Measurements from ENCODE around the gene SULT1E1.

DNA sequence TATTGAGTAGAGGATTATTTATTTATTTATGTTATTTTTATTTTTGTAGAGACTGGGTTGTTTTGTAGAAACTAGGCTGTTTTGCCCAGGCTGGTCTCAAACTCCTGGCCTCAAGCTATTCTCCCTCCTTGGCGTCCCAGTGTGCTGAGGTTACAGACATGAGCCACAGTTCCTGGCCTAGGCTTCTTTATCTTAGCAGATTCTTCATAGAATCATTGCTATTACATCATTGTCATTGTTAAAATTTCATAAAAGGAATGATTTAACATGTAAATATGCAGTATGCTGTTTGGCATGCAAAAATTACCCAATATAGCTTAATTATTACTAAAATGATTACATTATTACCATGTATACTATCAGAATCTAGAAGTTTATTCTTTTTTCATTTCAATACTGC is 24.2 kb downstream of the SULT1E1 start:
- TF ChIP-seq, protein P1, sequence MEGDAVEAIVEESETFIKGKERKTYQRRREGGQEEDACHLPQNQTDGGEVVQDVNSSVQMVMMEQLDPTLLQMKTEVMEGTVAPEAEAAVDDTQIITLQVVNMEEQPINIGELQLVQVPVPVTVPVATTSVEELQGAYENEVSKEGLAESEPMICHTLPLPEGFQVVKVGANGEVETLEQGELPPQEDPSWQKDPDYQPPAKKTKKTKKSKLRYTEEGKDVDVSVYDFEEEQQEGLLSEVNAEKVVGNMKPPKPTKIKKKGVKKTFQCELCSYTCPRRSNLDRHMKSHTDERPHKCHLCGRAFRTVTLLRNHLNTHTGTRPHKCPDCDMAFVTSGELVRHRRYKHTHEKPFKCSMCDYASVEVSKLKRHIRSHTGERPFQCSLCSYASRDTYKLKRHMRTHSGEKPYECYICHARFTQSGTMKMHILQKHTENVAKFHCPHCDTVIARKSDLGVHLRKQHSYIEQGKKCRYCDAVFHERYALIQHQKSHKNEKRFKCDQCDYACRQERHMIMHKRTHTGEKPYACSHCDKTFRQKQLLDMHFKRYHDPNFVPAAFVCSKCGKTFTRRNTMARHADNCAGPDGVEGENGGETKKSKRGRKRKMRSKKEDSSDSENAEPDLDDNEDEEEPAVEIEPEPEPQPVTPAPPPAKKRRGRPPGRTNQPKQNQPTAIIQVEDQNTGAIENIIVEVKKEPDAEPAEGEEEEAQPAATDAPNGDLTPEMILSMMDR (IDR thresholded peaks at IDR 0.05) = no peak
- TF ChIP-seq POLR2A (IDR thresholded peaks at IDR 0.05) (no peak), EP300 (IDR thresholded peaks at IDR 0.05) (no peak)

All from ovary (tissue), 3 donors.